HAP-1 (cell line): Measurements from ENCODE around the gene JARID2.

Experiments
- DNase-seq, 2 experiments: peaks; one replicate each; pipeline ENCODE4 v3.0.0-alpha.2; 2016 to 2020; ENCODE audit warnings: low spot score in 2 of 2
- H3K27me3 ChIP-seq: fragments of 250-450 bp; sonication (Bioruptor Pico); 2 replicates; pipeline ENCODE4 v1.5.1; 2020; ENCODE audit warnings: low read depth, mild to moderate bottlenecking, moderate library complexity
- H3K36me3 ChIP-seq: fragments of 250-450 bp; sonication (Bioruptor Pico); replicated peaks from 2 replicates; pipeline ENCODE4 v1.5.1; 2020; ENCODE audit warnings: mild to moderate bottlenecking
- H3K4me1 ChIP-seq: fragments of 250-450 bp; sonication (Bioruptor Pico); 2 replicates; pipeline ENCODE4 v1.5.1; 2020; ENCODE audit warnings: mild to moderate bottlenecking
- H3K4me3 ChIP-seq: fragments of 250-450 bp; sonication (Bioruptor Pico); 2 replicates; pipeline ENCODE4 v1.5.1; 2020; ENCODE audit warnings: mild to moderate bottlenecking, moderate library complexity
- H3K9me3 ChIP-seq: fragments of 250-450 bp; sonication (Bioruptor Pico); 2 replicates; pipeline ENCODE4 v1.5.1; 2020; ENCODE audit warnings: mild to moderate bottlenecking, moderate library complexity
- in situ Hi-C: fragments of 300-500 bp; cut with MboI; formaldehyde crosslinking; loops from 3 replicates; pipeline ENCODE4 v1.14.3; 2020; ENCODE audit warnings: low sequenced_read_pairs, inconsistent platforms, mixed read lengths

Gene JARID2

GRCh38 chr6:15245361-15246216 is at the start of gene JARID2:
TSS of gene JARID2 (plus strand) at chr6:15246069. CDS start at chr6:15246540, 471 bp downstream.
- no peaks in the 10 kb centered on the region for H3K9me3 ChIP-seq
- DNase-seq: peak; percentile 93 to 99
- peak within 1 kb of the TSS; percentile 97 for H3K4me3 ChIP-seq
- H3K36me3 ChIP-seq: no peaks in the 10 kb centered on the region
- in situ Hi-C loops: no loop called here
- H3K27me3 ChIP-seq: no peaks in the 10 kb centered on the region
- H3K4me1 ChIP-seq: peaks cover 17% of the 10 kb centered on the region

GRCh38 chr6:15200087-15200486 is 45.8 kb upstream of the JARID2 start:
- Histone ChIP-seq H3K9me3 (no peaks in the 10 kb centered on the region), H3K36me3 (no peaks in the 10 kb centered on the region), H3K27me3 (no peaks in the 10 kb centered on the region), H3K4me3 (no peak overlapping the region), H3K4me1 (no peaks in the 10 kb centered on the region)
- in situ Hi-C loops: no loop called here
- DNase-seq: no peak

GRCh38 chr6:15205321-15205720 is 40.5 kb upstream of the JARID2 start:
- Histone ChIP-seq H3K4me1 (peaks cover 16% of the 10 kb centered on the region), H3K9me3 (no peaks in the 10 kb centered on the region), H3K27me3 (no peaks in the 10 kb centered on the region), H3K4me3 (no peak overlapping the region), H3K36me3 (no peaks in the 10 kb centered on the region)
- DNase-seq: no peak
- in situ Hi-C loops: no loop called here

- DNase-seq: no peak
- no peaks in the 10 kb centered on the region for H3K36me3 ChIP-seq
- peaks cover 16% of the 10 kb centered on the region for H3K4me1 ChIP-seq
- in situ Hi-C loops: no loop called here
- no peaks in the 10 kb centered on the region for H3K9me3 ChIP-seq
- no peaks in the 10 kb centered on the region for H3K27me3 ChIP-seq
- no peak overlapping the region for H3K4me3 ChIP-seq
These were observed 39.0 kb upstream of the JARID2 start for GRCh38 chr6:15206887-15207286.

GRCh38 chr6:15207923-15208322 is 37.9 kb upstream of the JARID2 start:
- in situ Hi-C loops: no loop called here
- DNase-seq: peak; percentile 61 to 92
- H3K36me3 ChIP-seq: no peaks in the 10 kb centered on the region
- H3K4me3 ChIP-seq: no peak overlapping the region
- no peaks in the 10 kb centered on the region for H3K9me3 ChIP-seq
- no peaks in the 10 kb centered on the region for H3K27me3 ChIP-seq
- peaks cover 16% of the 10 kb centered on the region for H3K4me1 ChIP-seq

- Histone ChIP-seq H3K9me3 (no peaks in the 10 kb centered on the region), H3K4me3 (no peak overlapping the region), H3K4me1 (peaks cover under 1% of the 10 kb centered on the region; the same call in 1 of the 2 replicates), H3K36me3 (no peaks in the 10 kb centered on the region), H3K27me3 (no peaks in the 10 kb centered on the region)
- in situ Hi-C loops: no loop called here
- no peak for DNase-seq
These were observed 31.9 kb upstream of the JARID2 start for GRCh38 chr6:15213838-15214400.

GRCh38 chr6:15218401-15218800 is 27.5 kb upstream of the JARID2 start:
- DNase-seq: no peak
- H3K36me3 ChIP-seq: no peaks in the 10 kb centered on the region
- no peaks in the 10 kb centered on the region for H3K9me3 ChIP-seq
- H3K4me1 ChIP-seq: no peaks in the 10 kb centered on the region
- in situ Hi-C loops: no loop called here
- no peak overlapping the region for H3K4me3 ChIP-seq
- H3K27me3 ChIP-seq: no peaks in the 10 kb centered on the region

- Histone ChIP-seq H3K27me3 (no peaks in the 10 kb centered on the region), H3K36me3 (no peaks in the 10 kb centered on the region), H3K4me1 (no peaks in the 10 kb centered on the region), H3K9me3 (no peaks in the 10 kb centered on the region), H3K4me3 (no peak overlapping the region)
- DNase-seq: no peak
- in situ Hi-C loops: no loop called here
These were observed 25.8 kb upstream of the JARID2 start for GRCh38 chr6:15220062-15220461.

GRCh38 chr6:15227827-15228318 is 18.0 kb upstream of the JARID2 start:
- Histone ChIP-seq H3K9me3 (no peaks in the 10 kb centered on the region), H3K4me1 (no peaks in the 10 kb centered on the region), H3K27me3 (no peaks in the 10 kb centered on the region), H3K4me3 (no peak overlapping the region), H3K36me3 (no peaks in the 10 kb centered on the region)
- DNase-seq: no peak
- in situ Hi-C loops: no loop called here

GRCh38 chr6:15230827-15231226 is 15.0 kb upstream of the JARID2 start:
- in situ Hi-C loops: no loop called here
- DNase-seq: no peak

GRCh38 chr6:15232836-15233510 is 12.9 kb upstream of the JARID2 start:
- Histone ChIP-seq H3K9me3 (no peaks in the 10 kb centered on the region), H3K27me3 (no peaks in the 10 kb centered on the region), H3K4me1 (no peaks in the 10 kb centered on the region), H3K4me3 (no peak overlapping the region), H3K36me3 (no peaks in the 10 kb centered on the region)
- DNase-seq: no peak
- in situ Hi-C loops: no loop called here

More at GRCh38 chr6:15230827-15231226, 15.0 kb upstream of the JARID2 start:
- no peak overlapping the region for H3K4me3 ChIP-seq
- no peaks in the 10 kb centered on the region for H3K4me1 ChIP-seq
- H3K36me3 ChIP-seq: no peaks in the 10 kb centered on the region
- H3K27me3 ChIP-seq: no peaks in the 10 kb centered on the region
- no peaks in the 10 kb centered on the region for H3K9me3 ChIP-seq

- no peak for DNase-seq
- H3K27me3 ChIP-seq: no peaks in the 10 kb centered on the region
- in situ Hi-C loops: no loop called here
- H3K4me3 ChIP-seq: no peak overlapping the region
- no peaks in the 10 kb centered on the region for H3K9me3 ChIP-seq
- H3K36me3 ChIP-seq: no peaks in the 10 kb centered on the region
- no peaks in the 10 kb centered on the region for H3K4me1 ChIP-seq
These were observed 11.7 kb upstream of the JARID2 start for GRCh38 chr6:15234068-15234758.

GRCh38 chr6:15239616-15240364 is 6.1 kb upstream of the JARID2 start:
- no peaks in the 10 kb centered on the region for H3K27me3 ChIP-seq
- no peak for DNase-seq
- H3K36me3 ChIP-seq: no peaks in the 10 kb centered on the region
- H3K9me3 ChIP-seq: no peaks in the 10 kb centered on the region
- in situ Hi-C loops: no loop called here
- H3K4me3 ChIP-seq: no peak overlapping the region
- H3K4me1 ChIP-seq: peaks cover 5% of the 10 kb centered on the region; the same call in 1 of the 2 replicates
